Measurements from ENCODE around the gene ZSWIM3. TPM values are rescaled to one million over a fixed set of nuclear protein-coding genes. Genes with fewer than 3 reads are reported as not detected.

ZSWIM3 gene
- total and polyA plus RNA-seq, 4 donors: 0.56 to 4.2 (median 2.3) TPM

GRCh38 chr20:45904583-45905504 is 47.4 kb downstream of the ZSWIM3 start:
- Histone ChIP-seq H3K9me3 (ENCODE audit: control insufficient read depth in 4 of 4, low read length in 3 of 4) (no peaks in the 10 kb centered on the region), H3K36me3 (ENCODE audit: control insufficient read depth in 4 of 4, insufficient read depth in 3 of 4, low read depth in 1 of 4, low read length in 3 of 4) (no peaks in the 10 kb centered on the region), H3K9ac (ENCODE audit: low read depth in 1 of 2, low read length in 2 of 2) (no peak overlapping the region), H3K27ac (ENCODE audit: low read depth in 1 of 2, low read length in 2 of 2) (no peak overlapping the region), H3K27me3 (ENCODE audit: control insufficient read depth in 4 of 4, insufficient read depth in 4 of 4, low read length in 3 of 4) (no peaks in the 10 kb centered on the region), H3K4me1 (ENCODE audit: control insufficient read depth in 4 of 4, insufficient read depth in 4 of 4, low read length in 3 of 4) (no peaks in the 10 kb centered on the region), H3K4me3 (ENCODE audit: low read depth in 1 of 3, low read length in 3 of 3) (no peak overlapping the region)
- no peak for DNase-seq (ENCODE audit: low spot score)
- TF ChIP-seq YY1 (IDR thresholded peaks at IDR 0.05): no peak
- TF ChIP-seq EGR1 (IDR thresholded peaks at IDR 0.05; ENCODE audit: low read depth in 2 of 2): no peak
- no peak for TF ChIP-seq FOXA1 (IDR thresholded peaks at IDR 0.05)
- TF ChIP-seq TAF1 (conservative IDR thresholded peaks at IDR 0.05): no peak
- TF ChIP-seq JUND (IDR thresholded peaks at IDR 0.05): no peak
- no peak for TF ChIP-seq NR2F2 (IDR thresholded peaks at IDR 0.05)
- no peak for TF ChIP-seq CTCF (IDR thresholded peaks at IDR 0.05; ENCODE audit: low read depth, low read length, missing input control)
- 85% methylated on average over 16 of the region's 16 CpGs for WGBS

- 92% methylated on average over 8 of the region's 8 CpGs for whole genome bisulfite sequencing
- no peaks in the 10 kb centered on the region for H3K27me3 ChIP-seq (ENCODE audit: control insufficient read depth in 4 of 4, insufficient read depth in 4 of 4, low read length in 3 of 4)
- no peaks in the 10 kb centered on the region for H3K4me1 ChIP-seq (ENCODE audit: control insufficient read depth in 4 of 4, insufficient read depth in 4 of 4, low read length in 3 of 4)
- H3K36me3 ChIP-seq (ENCODE audit: control insufficient read depth in 4 of 4, insufficient read depth in 3 of 4, low read depth in 1 of 4, low read length in 3 of 4): no peaks in the 10 kb centered on the region
- H3K4me3 ChIP-seq (ENCODE audit: low read depth in 1 of 3, low read length in 3 of 3): no peak overlapping the region
- no peak overlapping the region for H3K9ac ChIP-seq (ENCODE audit: low read depth in 1 of 2, low read length in 2 of 2)
- DNase-seq (ENCODE audit: low spot score): no peak
- H3K9me3 ChIP-seq (ENCODE audit: control insufficient read depth in 4 of 4, low read length in 3 of 4): no peaks in the 10 kb centered on the region
- TF ChIP-seq, protein P1, sequence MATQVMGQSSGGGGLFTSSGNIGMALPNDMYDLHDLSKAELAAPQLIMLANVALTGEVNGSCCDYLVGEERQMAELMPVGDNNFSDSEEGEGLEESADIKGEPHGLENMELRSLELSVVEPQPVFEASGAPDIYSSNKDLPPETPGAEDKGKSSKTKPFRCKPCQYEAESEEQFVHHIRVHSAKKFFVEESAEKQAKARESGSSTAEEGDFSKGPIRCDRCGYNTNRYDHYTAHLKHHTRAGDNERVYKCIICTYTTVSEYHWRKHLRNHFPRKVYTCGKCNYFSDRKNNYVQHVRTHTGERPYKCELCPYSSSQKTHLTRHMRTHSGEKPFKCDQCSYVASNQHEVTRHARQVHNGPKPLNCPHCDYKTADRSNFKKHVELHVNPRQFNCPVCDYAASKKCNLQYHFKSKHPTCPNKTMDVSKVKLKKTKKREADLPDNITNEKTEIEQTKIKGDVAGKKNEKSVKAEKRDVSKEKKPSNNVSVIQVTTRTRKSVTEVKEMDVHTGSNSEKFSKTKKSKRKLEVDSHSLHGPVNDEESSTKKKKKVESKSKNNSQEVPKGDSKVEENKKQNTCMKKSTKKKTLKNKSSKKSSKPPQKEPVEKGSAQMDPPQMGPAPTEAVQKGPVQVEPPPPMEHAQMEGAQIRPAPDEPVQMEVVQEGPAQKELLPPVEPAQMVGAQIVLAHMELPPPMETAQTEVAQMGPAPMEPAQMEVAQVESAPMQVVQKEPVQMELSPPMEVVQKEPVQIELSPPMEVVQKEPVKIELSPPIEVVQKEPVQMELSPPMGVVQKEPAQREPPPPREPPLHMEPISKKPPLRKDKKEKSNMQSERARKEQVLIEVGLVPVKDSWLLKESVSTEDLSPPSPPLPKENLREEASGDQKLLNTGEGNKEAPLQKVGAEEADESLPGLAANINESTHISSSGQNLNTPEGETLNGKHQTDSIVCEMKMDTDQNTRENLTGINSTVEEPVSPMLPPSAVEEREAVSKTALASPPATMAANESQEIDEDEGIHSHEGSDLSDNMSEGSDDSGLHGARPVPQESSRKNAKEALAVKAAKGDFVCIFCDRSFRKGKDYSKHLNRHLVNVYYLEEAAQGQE (IDR thresholded peaks at IDR 0.05): no peak
- TF ChIP-seq GABPA (IDR thresholded peaks at IDR 0.05 in 1 of 2, conservative IDR thresholded peaks at IDR 0.05 in 1 of 2) (no peak), TAF1 (conservative IDR thresholded peaks at IDR 0.05) (no peak), RXRA (IDR thresholded peaks at IDR 0.05) (no peak), HNF4A (conservative IDR thresholded peaks at IDR 0.05) (no peak), NR2F2 (IDR thresholded peaks at IDR 0.05) (no peak), FOXA1 (IDR thresholded peaks at IDR 0.05) (no peak), RAD21 (IDR thresholded peaks at IDR 0.05) (no peak), CTCF (IDR thresholded peaks at IDR 0.05; ENCODE audit: low read depth, low read length, missing input control) (no peak), JUND (IDR thresholded peaks at IDR 0.05) (no peak), YY1 (IDR thresholded peaks at IDR 0.05) (no peak), ZBTB33 (IDR thresholded peaks at IDR 0.05) (no peak), HNF4G (IDR thresholded peaks at IDR 0.05) (no peak), EGR1 (IDR thresholded peaks at IDR 0.05; ENCODE audit: low read depth in 2 of 2) (no peak), FOXA2 (IDR thresholded peaks at IDR 0.05) (no peak), SP1 (IDR thresholded peaks at IDR 0.05) (no peak), MAX (IDR thresholded peaks at IDR 0.05) (no peak)
- TF ChIP-seq, protein P2, sequence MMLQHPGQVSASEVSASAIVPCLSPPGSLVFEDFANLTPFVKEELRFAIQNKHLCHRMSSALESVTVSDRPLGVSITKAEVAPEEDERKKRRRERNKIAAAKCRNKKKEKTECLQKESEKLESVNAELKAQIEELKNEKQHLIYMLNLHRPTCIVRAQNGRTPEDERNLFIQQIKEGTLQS (IDR thresholded peaks at IDR 0.05): no peak
- H3K27ac ChIP-seq (ENCODE audit: low read depth in 1 of 2, low read length in 2 of 2): no peak overlapping the region
These were observed 48.2 kb downstream of the ZSWIM3 start for GRCh38 chr20:45905505-45906079.

Measured in liver (tissue), 9 donors.